GM08714 (cell line): ENCODE measurements around the gene POLR2J2.
A peak's percentile ranks its signal among the peaks of the same experiment; 100 is the strongest.
"Not testable (repeated sequence)": the region's sequence is repeated elsewhere in the genome, so short reads cannot be mapped to it uniquely, and the experiment has no call there.

Source experiments
- H3K4me3 ChIP-seq: fragments of 200-500 bp; sonication (Bioruptor generic); 2 replicates; pipeline ENCODE4 v1.5.1; 2014; ENCODE audit warnings: mild to moderate bottlenecking, low read length, inconsistent platforms

POLR2J2 gene

GRCh38 chr7:102671166-102671955, at the start of gene POLR2J2:
Gene POLR2J2, minus strand, starts transcription at chr7:102671663. Its CDS starts 62 bp downstream, at chr7:102671601.
- H3K4me3 ChIP-seq: not testable (repeated sequence)

- not testable (repeated sequence) for H3K4me3 ChIP-seq
These were observed 47.0 kb upstream of the POLR2J2 start for GRCh38 chr7:102718491-102718890.

- H3K4me3 ChIP-seq: not testable (repeated sequence)
These were observed 44.3 kb upstream of the POLR2J2 start for GRCh38 chr7:102715718-102716117.

GRCh38 chr7:102714774-102715522, 43.5 kb upstream of the POLR2J2 start:
- not testable (repeated sequence) for H3K4me3 ChIP-seq

DNA sequence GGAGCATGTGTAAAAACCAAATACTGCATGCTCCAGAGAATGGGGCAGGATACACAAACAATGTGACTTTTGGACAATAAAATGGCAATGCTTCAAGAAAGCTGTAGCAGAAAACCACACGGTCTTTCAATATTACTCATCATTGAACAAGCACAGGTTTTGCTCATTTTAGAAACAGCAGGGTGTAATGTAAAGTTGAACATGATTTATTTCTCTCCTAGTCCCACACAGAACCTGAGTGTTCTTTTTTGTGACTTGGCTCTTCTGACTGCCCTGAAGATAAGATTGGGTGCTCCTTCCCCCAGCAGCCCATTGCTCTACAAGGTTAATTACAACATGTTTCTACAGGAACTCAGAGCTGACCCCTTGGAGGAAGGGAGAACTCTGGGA, 42.2 kb upstream of the POLR2J2 start:
- not testable (repeated sequence) for H3K4me3 ChIP-seq

- peak overlapping the region; percentile 50; the same call in 1 of the 2 replicates for H3K4me3 ChIP-seq
These were observed 41.7 kb upstream of the POLR2J2 start for GRCh38 chr7:102713011-102713690.

GRCh38 chr7:102698962-102699750, 27.7 kb upstream of the POLR2J2 start:
- H3K4me3 ChIP-seq: not testable (repeated sequence)

DNA sequence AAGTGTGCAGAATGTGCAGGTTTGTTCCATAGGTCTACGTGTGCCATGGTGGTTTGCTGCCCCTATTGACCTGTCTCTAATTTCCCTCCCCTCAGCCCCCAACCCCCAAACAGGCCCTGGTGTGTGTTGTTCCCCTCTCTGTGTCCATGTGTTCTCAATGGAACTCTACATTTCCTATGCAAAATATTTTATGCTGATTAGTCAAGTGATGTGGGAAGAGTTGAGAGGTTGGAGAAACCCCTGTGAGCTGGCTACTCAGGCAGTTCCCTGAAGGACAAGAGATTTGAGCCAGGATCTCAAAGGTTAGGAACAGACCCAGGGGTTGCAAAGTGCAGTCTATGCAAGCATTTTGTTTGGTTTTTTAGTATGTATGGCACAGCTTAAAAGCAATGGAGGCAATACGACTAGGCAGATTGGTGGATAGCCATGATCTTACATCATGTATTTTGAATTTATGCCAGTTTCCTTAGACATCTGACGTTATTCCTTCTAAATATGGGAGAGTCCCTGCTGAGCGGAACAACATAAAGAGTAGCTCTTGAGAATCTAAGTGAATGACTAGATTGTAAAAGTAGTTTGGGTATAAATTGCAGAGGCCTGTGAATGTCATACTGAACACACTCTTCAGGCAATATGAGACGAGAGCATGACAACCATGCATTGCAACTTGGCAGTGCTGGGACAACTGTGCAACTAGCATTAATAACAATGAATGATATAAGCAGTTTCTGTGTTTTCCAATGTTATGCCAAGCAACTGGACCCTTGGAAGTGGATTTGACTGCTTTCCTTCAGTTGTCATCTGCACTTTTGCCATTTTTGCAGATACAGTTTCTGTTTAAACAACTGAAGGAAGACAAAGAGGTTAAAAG, 26.4 kb upstream of the POLR2J2 start:
- not testable (repeated sequence) for H3K4me3 ChIP-seq

DNA sequence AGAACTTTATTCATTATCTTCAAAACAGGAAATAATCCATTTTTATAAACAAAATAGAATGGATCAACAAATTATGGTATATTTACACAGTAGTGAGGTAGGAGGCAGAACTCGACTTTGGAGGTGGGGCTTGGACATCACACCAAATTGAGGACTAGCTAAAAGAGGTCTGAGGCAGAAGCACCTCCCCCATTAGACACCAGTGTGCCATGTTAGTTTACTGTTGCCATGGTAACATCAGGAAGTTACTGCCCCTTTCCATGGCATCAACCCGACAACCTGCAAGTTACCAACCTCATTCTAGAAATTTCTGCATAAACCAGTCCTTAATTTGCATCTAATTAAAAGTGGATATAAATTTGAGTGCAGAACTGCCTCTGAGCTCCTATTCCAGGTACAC, 24.5 kb upstream of the POLR2J2 start:
- H3K4me3 ChIP-seq: not testable (repeated sequence)

- not testable (repeated sequence) for H3K4me3 ChIP-seq
These were observed 23.6 kb upstream of the POLR2J2 start for GRCh38 chr7:102695033-102695552.

- not testable (repeated sequence) for H3K4me3 ChIP-seq
These were observed 22.5 kb upstream of the POLR2J2 start for GRCh38 chr7:102694008-102694407.

- not testable (repeated sequence) for H3K4me3 ChIP-seq
These were observed 19.1 kb upstream of the POLR2J2 start for GRCh38 chr7:102690602-102691001.

GRCh38 chr7:102689436-102690282, 18.2 kb upstream of the POLR2J2 start:
- not testable (repeated sequence) for H3K4me3 ChIP-seq

DNA sequence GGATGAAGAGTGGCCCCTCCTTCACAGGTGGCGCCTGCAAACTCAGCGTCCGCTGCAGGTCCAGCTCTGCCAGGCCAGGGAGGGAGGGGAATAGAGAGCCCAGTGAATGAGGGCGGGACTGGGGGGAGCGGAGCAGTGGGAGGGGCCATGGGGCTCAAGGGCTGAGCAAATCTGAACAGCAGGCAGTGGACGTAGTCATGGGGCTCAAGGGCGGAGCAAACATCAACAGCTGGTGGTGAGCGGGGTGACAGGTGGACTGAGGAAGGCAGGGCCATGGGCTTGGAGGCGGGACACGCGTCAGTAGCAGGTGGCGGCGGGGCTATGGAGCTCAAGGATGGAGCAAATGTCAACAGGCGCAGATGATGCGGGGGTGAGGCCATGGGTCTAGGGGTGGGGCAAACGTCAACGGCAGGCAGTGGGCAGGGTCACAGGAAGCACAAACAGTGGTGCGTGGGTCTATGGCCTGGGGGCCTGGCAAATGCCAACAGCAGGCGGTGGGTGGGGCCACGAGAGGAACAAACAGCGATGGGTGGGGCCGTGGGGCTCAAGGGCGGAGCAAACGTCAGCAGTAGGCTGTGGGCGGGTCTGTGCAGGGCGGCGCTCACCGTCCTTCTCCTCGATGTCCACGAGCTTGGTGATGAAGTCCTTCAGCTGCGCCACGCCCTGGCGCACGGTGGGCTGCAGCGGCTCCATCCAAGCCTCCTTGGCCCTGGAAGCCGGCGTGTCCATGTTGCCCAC, 17.0 kb upstream of the POLR2J2 start:
- not testable (repeated sequence) for H3K4me3 ChIP-seq

- H3K4me3 ChIP-seq: not testable (repeated sequence)
These were observed 11.1 kb upstream of the POLR2J2 start for GRCh38 chr7:102682560-102682959.

DNA sequence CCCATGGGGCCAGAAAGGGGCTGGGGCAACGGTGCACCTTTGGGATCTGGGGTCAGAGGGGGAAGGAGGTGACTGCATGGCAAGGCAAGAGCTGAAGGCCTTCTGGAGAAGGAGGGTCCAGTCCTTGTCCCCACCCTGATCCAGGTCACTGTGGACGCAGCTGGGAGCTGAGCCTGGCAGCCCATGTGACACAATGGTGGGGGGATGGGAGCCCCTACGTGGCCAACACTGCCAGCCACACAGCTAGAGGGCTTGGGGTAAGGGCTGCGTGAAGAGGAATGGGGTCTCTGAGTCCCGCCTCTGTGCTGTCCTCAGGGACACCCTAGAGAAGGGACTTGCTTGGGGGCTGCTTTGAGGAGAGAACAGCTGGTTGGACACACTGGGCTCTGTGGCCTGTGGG, 9.3 kb upstream of the POLR2J2 start:
- H3K4me3 ChIP-seq: not testable (repeated sequence)

GRCh38 chr7:102675545-102675944, 4.1 kb upstream of the POLR2J2 start:
- H3K4me3 ChIP-seq: not testable (repeated sequence)

- H3K4me3 ChIP-seq: not testable (repeated sequence)
These were observed 2.1 kb upstream of the POLR2J2 start for GRCh38 chr7:102673447-102674067.
